Tibial artery (tissue), 4 donors: Measurements from ENCODE around the gene UBE2Z.

Experiments used
- DNase-seq, 2 donors: peaks; one replicate each; pipeline ENCODE4 v3.0.0-alpha.2; 2019
- H3K27ac ChIP-seq, 2 donors: fragments of 200-600 bp; sonication (generic) in 1 of 2; 1 replicate in 1 of 2; 2 replicates in 1 of 2; pipeline ENCODE4 v1.5.1; 2018 to 2019; ENCODE audit warnings: mild to moderate bottlenecking in 1 of 2
- H3K27me3 ChIP-seq, 2 donors: fragments of 200-600 bp; sonication (generic) in 1 of 2; one replicate each; pipeline versions ENCODE4 v1.5.1 to v1.6.0; 2016 to 2019
- H3K36me3 ChIP-seq, 3 donors: fragments of 200-600 bp; sonication (generic) in 2 of 3; one replicate each; pipeline ENCODE4 v1.5.1; 2016 to 2019; ENCODE audit warnings: mild to moderate bottlenecking in 2 of 3
- H3K4me1 ChIP-seq, 4 donors: fragments of 200-600 bp; sonication (generic) in 2 of 4; 1 replicate in 3 of 4; 2 replicates in 1 of 4; pipeline ENCODE4 v1.5.1; 2016 to 2019
- H3K4me3 ChIP-seq, 2 donors: fragments of 200-600 bp; sonication (generic) in 1 of 2; 1 replicate in 1 of 2; 2 replicates in 1 of 2; pipeline ENCODE4 v1.5.1; 2018 to 2019; ENCODE audit warnings: mild to moderate bottlenecking in 2 of 2
- H3K9me3 ChIP-seq, 3 donors: fragments of 200-600 bp; sonication (generic) in 1 of 3; one replicate each; pipeline ENCODE4 v1.5.1; 2016 to 2019
- CTCF ChIP-seq, 2 experiments: fragments of 200-600 bp in 1 of 2; fragments of 450-650 bp in 1 of 2; IDR thresholded peaks; one replicate each; pipeline ENCODE4 v1.5.1; 2017 to 2019; ENCODE audit warnings: antibody characterized with exemption in 2 of 2, mild to moderate bottlenecking in 1 of 2, moderate library complexity in 1 of 2
- intact Hi-C: fragments of 100-400 bp; cut with DNase I; formaldehyde crosslinking; loops from one replicate; pipeline ENCODE4 v1.15.0; 2023; ENCODE audit warnings: low total_unique reads

Gene UBE2Z

DNA sequence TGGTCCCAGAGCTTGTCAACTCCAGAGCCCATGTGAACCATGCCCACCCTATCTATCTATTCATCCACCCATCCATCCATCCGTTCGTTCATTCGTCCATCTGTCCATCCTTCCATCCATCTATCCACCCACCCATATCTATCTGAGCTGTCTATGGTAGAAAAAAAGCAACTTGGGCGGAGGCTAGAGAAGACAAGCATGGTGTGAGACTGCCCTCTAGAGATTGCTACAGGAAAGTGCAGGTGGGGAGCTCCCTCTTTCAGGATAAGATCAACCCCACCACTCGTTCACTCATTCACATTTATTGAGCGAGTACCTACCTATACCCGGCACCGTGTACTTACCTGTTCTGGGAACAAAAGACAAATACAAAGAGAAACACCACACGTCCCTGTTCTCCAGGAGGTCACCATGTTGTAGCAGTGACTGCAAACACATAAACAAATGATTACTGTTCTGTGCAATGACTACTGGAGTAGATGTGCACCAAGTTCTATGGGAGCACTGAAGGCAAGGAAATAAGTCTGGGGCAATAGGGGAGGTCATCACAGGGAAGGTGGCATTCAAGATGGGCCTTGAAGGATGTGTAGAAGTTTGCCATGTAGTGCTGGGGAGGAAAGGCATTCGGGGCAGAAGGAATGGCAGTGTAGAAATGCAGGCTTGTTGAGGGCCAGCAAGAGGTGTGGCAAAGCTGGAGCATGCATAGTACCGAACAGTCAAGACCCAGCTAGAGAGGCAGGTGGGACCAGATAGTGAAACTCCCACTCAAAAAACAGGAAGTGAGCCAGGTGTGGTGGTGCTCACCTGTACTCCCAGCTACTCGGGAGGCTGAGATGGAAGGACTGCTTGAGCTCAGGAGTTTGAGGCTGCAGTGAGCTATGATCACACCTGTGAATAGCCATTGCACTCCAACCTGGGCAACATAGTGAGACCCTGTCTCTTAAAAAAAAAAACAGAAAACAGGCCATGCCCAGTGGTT is 29.0 kb upstream of the UBE2Z start:
- no peaks in the 10 kb centered on the region for H3K9me3 ChIP-seq
- intact Hi-C loops = loop anchor here (2.0 kb wide), 1 partner anchor 64 kb away; no protein-coding TSS in a partner anchor
- no peak overlapping the region for H3K4me3 ChIP-seq
- H3K4me1 ChIP-seq = no peaks in the 10 kb centered on the region
- no peaks in the 10 kb centered on the region for H3K36me3 ChIP-seq
- TF ChIP-seq CTCF (IDR thresholded peaks at IDR 0.05) = peak; percentile 94 to 96
- no peak overlapping the region for H3K27ac ChIP-seq
- peak in 1 of 2 donors; percentile 39 for DNase-seq
- peaks cover 0 to 6% of the 10 kb centered on the region in 2 donors for H3K27me3 ChIP-seq

- intact Hi-C loops = loop anchor here (5.0 to 10.0 kb wide), 2 partner anchors 157 to 205 kb away; partner anchors contain the start of genes HOXB13, PRAC1 and PRAC2
- Histone ChIP-seq H3K9me3 (no peaks in the 10 kb centered on the region), H3K4me1 (peaks cover 0 to 5% (median 1%) of the 10 kb centered on the region in 4 donors), H3K4me3 (no peak overlapping the region), H3K27me3 (peaks cover 0 to 6% of the 10 kb centered on the region in 2 donors), H3K36me3 (no peaks in the 10 kb centered on the region), H3K27ac (no peak overlapping the region)
- no peak for DNase-seq
- no peak for TF ChIP-seq CTCF (IDR thresholded peaks at IDR 0.05)
Measured at GRCh38 chr17:48882272-48882671, 25.9 kb upstream of the UBE2Z start.

DNA sequence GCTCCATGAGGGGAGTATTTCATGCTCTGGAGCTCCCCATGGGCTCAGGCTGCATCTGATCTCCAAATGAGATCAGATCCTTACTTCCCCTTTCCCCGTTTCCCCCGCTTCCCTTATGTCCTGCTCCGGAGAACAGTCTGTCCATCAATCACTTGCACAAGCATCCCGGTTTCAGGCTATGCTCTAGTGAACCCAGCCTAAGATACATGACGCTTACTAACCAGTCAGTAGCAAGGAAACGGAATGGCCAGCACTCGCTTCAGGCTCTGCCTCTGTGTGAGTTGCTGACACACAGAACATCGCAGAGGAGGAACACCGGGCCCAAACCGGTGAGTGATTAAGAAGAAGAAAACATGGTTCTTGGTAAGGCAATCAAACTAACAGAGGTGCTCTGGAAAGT is 25.0 kb upstream of the UBE2Z start:
- Histone ChIP-seq H3K4me1 (peaks cover 0 to 5% (median 1%) of the 10 kb centered on the region in 4 donors), H3K4me3 (no peak overlapping the region), H3K27ac (no peak overlapping the region), H3K36me3 (no peaks in the 10 kb centered on the region), H3K9me3 (no peaks in the 10 kb centered on the region), H3K27me3 (peaks cover 0 to 2% of the 10 kb centered on the region in 2 donors)
- TF ChIP-seq CTCF (IDR thresholded peaks at IDR 0.05) = no peak
- intact Hi-C loops = loop anchor here (5.0 to 10.0 kb wide), 2 partner anchors 158 to 206 kb away; partner anchors contain the start of genes HOXB13, PRAC1 and PRAC2
- no peak for DNase-seq

DNA sequence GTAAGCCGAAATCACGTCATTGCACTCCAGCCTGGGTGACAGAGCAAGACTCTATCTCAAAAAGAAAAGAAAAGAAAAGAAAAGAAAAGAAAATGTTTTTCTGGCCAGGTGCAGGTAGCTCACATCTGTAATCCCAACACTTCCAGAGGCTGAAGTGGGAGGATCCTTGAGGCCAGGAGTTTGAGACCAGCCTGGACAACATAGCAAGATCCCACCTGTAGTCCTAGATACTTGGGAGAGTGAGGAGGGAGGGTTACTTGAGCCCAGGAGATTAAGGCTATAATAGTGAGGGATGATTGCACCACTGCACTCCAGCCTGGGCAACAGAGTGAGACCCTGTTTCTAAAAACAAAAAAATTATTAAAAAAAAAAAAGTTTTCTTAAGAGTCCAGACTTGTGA is 18.1 kb upstream of the UBE2Z start:
- Histone ChIP-seq H3K36me3 (peaks cover 0 to 7% (median 2%) of the 10 kb centered on the region in 3 donors), H3K4me1 (peaks cover 0 to 19% (median 10%) of the 10 kb centered on the region in 4 donors), H3K9me3 (no peaks in the 10 kb centered on the region), H3K27me3 (no peaks in the 10 kb centered on the region), H3K4me3 (no peak overlapping the region), H3K27ac (no peak overlapping the region)
- DNase-seq = no peak
- TF ChIP-seq CTCF (IDR thresholded peaks at IDR 0.05) = no peak
- intact Hi-C loops = no loop called here

DNA sequence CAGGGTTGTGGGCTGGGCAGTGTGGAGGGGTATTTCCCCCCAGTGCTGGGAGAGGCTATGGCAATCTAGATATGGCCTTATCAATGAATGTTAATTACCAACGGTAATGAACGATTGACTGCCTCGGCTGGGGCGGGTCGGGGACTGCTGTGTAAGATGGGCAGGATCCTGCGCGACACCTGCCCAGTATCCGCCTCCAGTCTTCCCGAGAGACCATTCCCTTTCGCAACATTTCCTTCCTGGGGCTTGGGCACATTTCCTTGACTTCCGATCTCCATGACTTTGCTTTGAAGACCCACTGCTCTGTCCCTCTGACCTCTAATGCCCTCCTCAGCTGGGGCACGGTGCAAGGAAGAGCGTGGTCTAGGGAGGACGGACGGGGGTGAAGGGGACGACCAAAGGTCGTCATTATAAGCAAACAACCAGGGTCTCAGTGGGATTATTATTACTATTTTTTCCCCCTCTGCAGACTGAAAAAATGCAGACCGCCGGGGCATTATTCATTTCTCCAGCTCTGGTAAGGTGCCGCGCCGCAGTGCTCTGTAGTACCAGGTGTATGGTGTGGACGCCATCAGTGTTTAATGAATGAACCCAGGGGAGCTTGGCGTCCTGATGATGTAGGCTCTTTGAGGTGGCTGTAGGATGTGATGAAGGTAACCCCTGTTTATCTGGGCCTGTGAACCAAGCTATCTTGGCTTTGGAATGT is 15.1 kb upstream of the UBE2Z start:
- Histone ChIP-seq H3K9me3 (no peaks in the 10 kb centered on the region), H3K4me1 (peaks cover 0 to 18% (median 10%) of the 10 kb centered on the region in 4 donors), H3K36me3 (peaks cover 4 to 32% (median 13%) of the 10 kb centered on the region in 3 donors), H3K27ac (peak overlapping the region; percentile 55 to 62), H3K27me3 (no peaks in the 10 kb centered on the region), H3K4me3 (peak overlapping the region; percentile 64 to 69)
- no peak for TF ChIP-seq CTCF (IDR thresholded peaks at IDR 0.05)
- intact Hi-C loops = no loop called here
- no peak for DNase-seq
